NB4 (cell line): ENCODE results near the gene ZNF512B.

ENCODE experiments used
- CTCF ChIP-seq: IDR thresholded peaks from one replicate; pipeline ENCODE4 v1.5.1; 2012; ENCODE audit warnings: low read depth, low read length
- MAX ChIP-seq: IDR thresholded peaks from 2 replicates; pipeline ENCODE4 v1.6.1; 2011; ENCODE audit warnings: low read depth, low read length
- MYC ChIP-seq: IDR thresholded peaks from 2 replicates; pipeline ENCODE4 v1.6.1; 2011; ENCODE audit warnings: low read depth, low read length
- POLR2A ChIP-seq: IDR thresholded peaks from 2 replicates; pipeline ENCODE4 v1.6.1; 2011; ENCODE audit warnings: mild to moderate bottlenecking; ENCODE audit not compliant: insufficient read length; ENCODE audit errors: extremely low read depth

GRCh38 chr20:63932606-63933160, 37.0 kb downstream of the ZNF512B start:
- no peak for TF ChIP-seq POLR2A
- no peak for TF ChIP-seq CTCF
- TF ChIP-seq MAX = no peak
- no peak for TF ChIP-seq MYC
